ENCODE results near the gene ZNF682.

- TF ChIP-seq CTCF (IDR thresholded peaks at IDR 0.05) = no peak
- no peak for TF ChIP-seq POLR2A (IDR thresholded peaks at IDR 0.05)
These were observed 31.4 kb upstream of the ZNF682 start for GRCh38 chr19:20070691-20071090.

Data from Peyer's patch (tissue), 4 donors.